ENCODE results near the gene CD6.

CD6 gene

DNA sequence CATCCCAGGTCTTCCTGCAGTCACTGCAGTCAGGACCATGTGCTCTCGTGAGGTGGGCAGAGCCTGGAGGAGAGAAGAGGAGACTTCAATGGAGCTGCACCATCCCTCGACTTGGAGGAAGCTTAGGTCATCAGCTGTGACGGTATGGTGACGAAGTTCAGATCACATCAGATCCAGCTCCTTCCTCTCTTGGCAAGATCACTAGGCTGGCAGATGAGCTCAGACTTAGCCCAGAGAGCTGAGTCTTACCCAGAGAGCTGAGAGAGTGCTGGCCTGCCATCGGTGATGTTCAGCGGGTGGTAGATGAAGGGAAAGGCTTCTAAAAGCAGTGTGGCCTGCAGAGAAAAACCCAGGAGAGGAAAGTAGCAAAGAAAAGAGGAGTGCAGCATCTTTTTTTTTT is 17.7 kb upstream of the CD6 start:
- TF ChIP-seq ZNF274 (IDR thresholded peaks at IDR 0.05; ENCODE audit: low read depth, low read length) = no peak
- no peak for TF ChIP-seq YY1 (IDR thresholded peaks at IDR 0.05; ENCODE audit: insufficient read depth, insufficient read length)
- no peak for TF ChIP-seq SUZ12 (IDR thresholded peaks at IDR 0.05; ENCODE audit: extremely low read depth, insufficient read depth, insufficient read length)
- H3K9me3 ChIP-seq (ENCODE audit: insufficient read depth, low read length) = no peaks in the 10 kb centered on the region
- H3K27me3 ChIP-seq (ENCODE audit: insufficient read depth, insufficient read length) = peaks cover 15% of the 10 kb centered on the region
- DNase-seq (ENCODE audit: low read depth, low spot score) = no peak
- no peaks in the 10 kb centered on the region for H3K36me3 ChIP-seq (ENCODE audit: insufficient read depth, insufficient read length, low read length)
- peaks cover 13% of the 10 kb centered on the region for H3K4me1 ChIP-seq (ENCODE audit: insufficient read depth, insufficient read length)
- H3K4me3 ChIP-seq (ENCODE audit: insufficient read length, low read depth) = no peak overlapping the region
- no peak overlapping the region for H3K9ac ChIP-seq (ENCODE audit: insufficient read length, low read depth)

- peaks cover 15% of the 10 kb centered on the region for H3K27me3 ChIP-seq (ENCODE audit: insufficient read depth, insufficient read length)
- no peaks in the 10 kb centered on the region for H3K9me3 ChIP-seq (ENCODE audit: insufficient read depth, low read length)
- no peak for TF ChIP-seq YY1 (IDR thresholded peaks at IDR 0.05; ENCODE audit: insufficient read depth, insufficient read length)
- TF ChIP-seq ZNF274 (IDR thresholded peaks at IDR 0.05; ENCODE audit: low read depth, low read length) = no peak
- no peak for TF ChIP-seq SUZ12 (IDR thresholded peaks at IDR 0.05; ENCODE audit: extremely low read depth, insufficient read depth, insufficient read length)
- H3K36me3 ChIP-seq (ENCODE audit: insufficient read depth, insufficient read length, low read length) = no peaks in the 10 kb centered on the region
- H3K4me1 ChIP-seq (ENCODE audit: insufficient read depth, insufficient read length) = peaks cover 13% of the 10 kb centered on the region
- H3K9ac ChIP-seq (ENCODE audit: insufficient read length, low read depth) = no peak overlapping the region
- no peak for DNase-seq (ENCODE audit: low read depth, low spot score)
- H3K4me3 ChIP-seq (ENCODE audit: insufficient read length, low read depth) = no peak overlapping the region
Measured at GRCh38 chr11:60954421-60954820, 17.1 kb upstream of the CD6 start.

DNA sequence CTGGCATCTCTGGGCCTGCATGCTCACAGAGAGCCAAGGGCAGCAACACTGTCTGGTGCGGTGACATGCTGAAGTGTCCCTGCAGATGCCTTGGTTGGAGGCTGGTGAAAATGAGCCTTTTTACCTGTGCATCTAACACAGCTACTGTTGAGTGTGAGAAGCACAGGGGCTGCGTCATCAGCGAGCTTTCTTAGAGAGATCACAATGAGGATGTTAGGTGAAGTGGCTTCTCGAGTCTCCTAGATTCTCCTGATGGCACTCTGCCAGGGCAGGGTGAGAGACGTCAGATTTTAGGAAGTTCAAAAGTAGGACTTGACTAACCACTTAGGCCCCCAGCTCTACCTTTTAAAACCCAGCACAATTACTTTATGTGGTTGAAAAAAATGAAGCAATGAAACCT is 15.9 kb upstream of the CD6 start:
- Histone ChIP-seq H3K4me3 (ENCODE audit: insufficient read length, low read depth) (no peak overlapping the region), H3K4me1 (ENCODE audit: insufficient read depth, insufficient read length) (peaks cover 10% of the 10 kb centered on the region), H3K27me3 (ENCODE audit: insufficient read depth, insufficient read length) (peaks cover 12% of the 10 kb centered on the region), H3K9ac (ENCODE audit: insufficient read length, low read depth) (no peak overlapping the region), H3K9me3 (ENCODE audit: insufficient read depth, low read length) (no peaks in the 10 kb centered on the region), H3K36me3 (ENCODE audit: insufficient read depth, insufficient read length, low read length) (no peaks in the 10 kb centered on the region)
- no peak for DNase-seq (ENCODE audit: low read depth, low spot score)
- TF ChIP-seq ZNF274 (IDR thresholded peaks at IDR 0.05; ENCODE audit: low read depth, low read length) (no peak), SUZ12 (IDR thresholded peaks at IDR 0.05; ENCODE audit: extremely low read depth, insufficient read depth, insufficient read length) (no peak), YY1 (IDR thresholded peaks at IDR 0.05; ENCODE audit: insufficient read depth, insufficient read length) (no peak)

GRCh38 chr11:60957188-60957587 is 14.3 kb upstream of the CD6 start:
- no peak for DNase-seq (ENCODE audit: low read depth, low spot score)
- H3K9ac ChIP-seq (ENCODE audit: insufficient read length, low read depth) = no peak overlapping the region
- H3K9me3 ChIP-seq (ENCODE audit: insufficient read depth, low read length) = no peaks in the 10 kb centered on the region
- H3K4me3 ChIP-seq (ENCODE audit: insufficient read length, low read depth) = no peak overlapping the region
- no peaks in the 10 kb centered on the region for H3K36me3 ChIP-seq (ENCODE audit: insufficient read depth, insufficient read length, low read length)
- H3K4me1 ChIP-seq (ENCODE audit: insufficient read depth, insufficient read length) = peaks cover 10% of the 10 kb centered on the region
- peaks cover 6% of the 10 kb centered on the region for H3K27me3 ChIP-seq (ENCODE audit: insufficient read depth, insufficient read length)
- TF ChIP-seq ZNF274 (IDR thresholded peaks at IDR 0.05; ENCODE audit: low read depth, low read length) (no peak), SUZ12 (IDR thresholded peaks at IDR 0.05; ENCODE audit: extremely low read depth, insufficient read depth, insufficient read length) (no peak), YY1 (IDR thresholded peaks at IDR 0.05; ENCODE audit: insufficient read depth, insufficient read length) (no peak)

GRCh38 chr11:60959431-60959830 is 12.0 kb upstream of the CD6 start:
- no peak for DNase-seq (ENCODE audit: low read depth, low spot score)
- H3K36me3 ChIP-seq (ENCODE audit: insufficient read depth, insufficient read length, low read length) = no peaks in the 10 kb centered on the region
- H3K27me3 ChIP-seq (ENCODE audit: insufficient read depth, insufficient read length) = peaks cover 3% of the 10 kb centered on the region
- H3K4me1 ChIP-seq (ENCODE audit: insufficient read depth, insufficient read length) = peaks cover under 1% of the 10 kb centered on the region
- no peak overlapping the region for H3K4me3 ChIP-seq (ENCODE audit: insufficient read length, low read depth)
- no peak overlapping the region for H3K9ac ChIP-seq (ENCODE audit: insufficient read length, low read depth)
- TF ChIP-seq ZNF274 (IDR thresholded peaks at IDR 0.05; ENCODE audit: low read depth, low read length) = no peak
- TF ChIP-seq SUZ12 (IDR thresholded peaks at IDR 0.05; ENCODE audit: extremely low read depth, insufficient read depth, insufficient read length) = no peak
- no peak for TF ChIP-seq YY1 (IDR thresholded peaks at IDR 0.05; ENCODE audit: insufficient read depth, insufficient read length)
- H3K9me3 ChIP-seq (ENCODE audit: insufficient read depth, low read length) = no peaks in the 10 kb centered on the region

DNA sequence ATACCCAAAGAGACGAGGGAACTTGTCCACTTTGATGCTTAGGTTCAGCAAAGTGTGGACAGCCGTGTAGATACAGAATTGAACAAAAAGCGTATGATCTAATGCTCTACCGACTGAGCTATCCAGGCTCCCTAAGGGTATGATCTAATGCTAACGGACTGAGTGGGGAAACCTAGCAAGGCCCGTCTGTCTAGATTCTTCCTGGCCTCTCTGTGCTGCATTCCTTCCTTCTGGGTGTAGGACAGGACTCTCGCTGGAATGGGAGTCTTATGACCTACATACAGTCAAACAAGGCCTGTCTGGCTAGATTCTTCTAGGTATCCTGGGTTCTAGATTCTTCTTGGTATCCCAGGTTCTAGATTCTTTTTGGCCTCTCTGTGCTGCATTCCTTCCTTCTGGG is 11.1 kb upstream of the CD6 start:
- TF ChIP-seq YY1 (IDR thresholded peaks at IDR 0.05; ENCODE audit: insufficient read depth, insufficient read length) (no peak), ZNF274 (IDR thresholded peaks at IDR 0.05; ENCODE audit: low read depth, low read length) (no peak), SUZ12 (IDR thresholded peaks at IDR 0.05; ENCODE audit: extremely low read depth, insufficient read depth, insufficient read length) (no peak)
- no peaks in the 10 kb centered on the region for H3K4me1 ChIP-seq (ENCODE audit: insufficient read depth, insufficient read length)
- H3K4me3 ChIP-seq (ENCODE audit: insufficient read length, low read depth) = no peak overlapping the region
- no peaks in the 10 kb centered on the region for H3K36me3 ChIP-seq (ENCODE audit: insufficient read depth, insufficient read length, low read length)
- no peak for DNase-seq (ENCODE audit: low read depth, low spot score)
- H3K27me3 ChIP-seq (ENCODE audit: insufficient read depth, insufficient read length) = peaks cover 3% of the 10 kb centered on the region
- H3K9ac ChIP-seq (ENCODE audit: insufficient read length, low read depth) = no peak overlapping the region
- H3K9me3 ChIP-seq (ENCODE audit: insufficient read depth, low read length) = no peaks in the 10 kb centered on the region

DNA sequence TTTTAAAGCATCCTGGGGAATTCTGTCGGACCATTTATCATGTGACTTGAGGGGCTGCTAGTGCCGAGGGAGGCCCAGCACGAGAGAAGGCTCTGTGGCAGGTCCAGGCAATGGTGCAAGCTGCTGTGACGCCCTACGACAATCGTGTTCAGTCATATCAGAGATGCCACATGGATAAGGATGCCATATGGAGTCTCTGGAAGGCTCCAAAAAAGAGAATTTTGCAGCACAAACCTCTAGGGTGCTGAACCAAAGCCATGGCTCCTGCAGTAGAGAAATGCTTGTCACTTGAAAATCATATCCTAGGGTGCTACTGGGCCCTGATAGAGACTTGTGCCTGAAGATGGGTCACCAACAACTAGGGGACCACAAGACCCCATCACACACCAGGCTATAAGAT is 6.7 kb upstream of the CD6 start:
- Histone ChIP-seq H3K9me3 (ENCODE audit: insufficient read depth, low read length) (peaks cover 7% of the 10 kb centered on the region; the same call in 1 of the 2 replicates), H3K27me3 (ENCODE audit: insufficient read depth, insufficient read length) (peaks cover 3% of the 10 kb centered on the region), H3K9ac (ENCODE audit: insufficient read length, low read depth) (no peak overlapping the region), H3K36me3 (ENCODE audit: insufficient read depth, insufficient read length, low read length) (no peaks in the 10 kb centered on the region), H3K4me3 (ENCODE audit: insufficient read length, low read depth) (no peak overlapping the region), H3K4me1 (ENCODE audit: insufficient read depth, insufficient read length) (no peaks in the 10 kb centered on the region)
- TF ChIP-seq ZNF274 (IDR thresholded peaks at IDR 0.05; ENCODE audit: low read depth, low read length) (no peak), SUZ12 (IDR thresholded peaks at IDR 0.05; ENCODE audit: extremely low read depth, insufficient read depth, insufficient read length) (no peak), YY1 (IDR thresholded peaks at IDR 0.05; ENCODE audit: insufficient read depth, insufficient read length) (no peak)
- DNase-seq (ENCODE audit: low read depth, low spot score) = no peak
